Measurements from ENCODE around the gene SRBD1. TPM values are rescaled to one million over a fixed set of nuclear protein-coding genes. Genes with fewer than 3 reads are reported as not detected.

Gene SRBD1
- total and polyA plus RNA-seq, 2 of the 8 experiments (the other 6 are each of a cell fraction or from before 2014, with no cell fraction given): 4.6 to 20.0 TPM

DNA sequence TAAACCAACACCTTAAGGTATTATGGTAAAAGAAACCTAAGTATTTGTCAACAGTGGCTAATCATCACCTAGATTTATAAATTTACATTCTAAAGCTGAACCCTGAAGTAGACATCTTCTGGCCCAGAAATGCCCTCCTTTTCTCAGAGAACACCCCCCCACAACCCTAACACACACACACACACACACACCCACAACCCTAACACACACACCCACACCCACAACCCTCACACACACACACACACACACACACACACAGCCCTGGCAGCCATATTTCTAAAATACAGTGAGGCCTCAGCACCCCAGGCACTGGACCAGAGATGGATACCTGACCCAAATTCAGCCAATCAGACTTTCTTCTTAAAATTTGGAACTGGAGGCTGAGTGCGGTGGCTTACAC is 14.3 kb downstream of the SRBD1 start:
- Histone ChIP-seq H2BK15ac (ENCODE audit: low read length) (no peak overlapping the region), H4K91ac (replicated peaks; ENCODE audit: insufficient read length, low read length) (no peak overlapping the region), H2AFZ (ENCODE audit: low read length) (no peak overlapping the region), H2BK120ac (replicated peaks; ENCODE audit: low read depth, low read length) (no peak overlapping the region), H2AK5ac (ENCODE audit: low read depth, low read length) (no peak overlapping the region), H2BK12ac (ENCODE audit: low read depth, low read length) (no peak overlapping the region), H3K27ac (ENCODE audit: low read depth, low read length) (no peak overlapping the region), H3K4me1 (replicated peaks in 1 of 4; ENCODE audit: control insufficient read depth in 3 of 4, insufficient read depth in 4 of 4, low read length in 3 of 4) (no peaks in the 10 kb centered on the region), H3K9me3 (ENCODE audit: insufficient read depth in 2 of 2, low read depth in 1 of 2, low read length in 1 of 2) (no peaks in the 10 kb centered on the region), H3K4ac (replicated peaks; ENCODE audit: insufficient read length, low read depth, low read length) (no peak overlapping the region), H2BK20ac (ENCODE audit: low read length) (no peak overlapping the region), H4K8ac (ENCODE audit: extremely low read depth, insufficient read depth, low read length) (no peak overlapping the region), H3K23me2 (ENCODE audit: low read depth, low read length) (peaks cover 2% of the 10 kb centered on the region; the same call in 1 of the 2 replicates), H3K79me2 (ENCODE audit: control insufficient read depth in 1 of 2, insufficient read depth in 2 of 2, low read length in 2 of 2) (peaks cover 0 to 20% of the 10 kb centered on the region in 2 experiments; a peak in 2 of 4 replicates), H3K79me1 (ENCODE audit: low read depth, low read length) (no peaks in the 10 kb centered on the region), H3K14ac (ENCODE audit: insufficient read length) (no peak overlapping the region), H3K18ac (ENCODE audit: extremely low read depth, low read length) (no peak overlapping the region), H3K56ac (replicated peaks; ENCODE audit: insufficient read length, low read depth, low read length) (no peak overlapping the region), H4K20me1 (replicated peaks in 1 of 2; ENCODE audit: control insufficient read depth in 1 of 2, insufficient read depth in 2 of 2, low read length in 2 of 2) (peaks cover 0 to 6% of the 10 kb centered on the region in 2 experiments), H3K36me3 (ENCODE audit: control insufficient read depth in 2 of 4, insufficient read depth in 4 of 4, low read length in 3 of 4) (peaks cover 6 to 48% (median 29%) of the 10 kb centered on the region in 4 experiments), H3K4me2 (ENCODE audit: insufficient read depth in 1 of 2, low read depth in 2 of 2, low read length in 2 of 2) (no peak overlapping the region), H3K23ac (ENCODE audit: insufficient read length) (no peak overlapping the region), H2BK5ac (ENCODE audit: low read depth, low read length) (no peak overlapping the region), H4K5ac (ENCODE audit: insufficient read length, low read depth, low read length) (no peak overlapping the region), H3K4me3 (ENCODE audit: extremely low read depth in 1 of 4, insufficient read depth in 2 of 4, low read depth in 3 of 4, low read length in 4 of 4) (no peak overlapping the region), H3K27me3 (replicated peaks in 1 of 4; ENCODE audit: control insufficient read depth in 3 of 4, extremely low read depth in 1 of 4, insufficient read depth in 3 of 4, low read length in 3 of 4) (no peaks in the 10 kb centered on the region), H3K9ac (replicated peaks in 1 of 4; ENCODE audit: extremely low read depth in 1 of 4, low read depth in 3 of 4, low read length in 3 of 4) (no peak overlapping the region)
- WGBS, 2 experiments (ENCODE audit: extremely low coverage in 1 of 2, insufficient coverage in 1 of 2, insufficient read length in 1 of 2, insufficient replicate concordance in 2 of 2, low coverage in 1 of 2, low lambda C conversion rate in 2 of 2, missing lambda C conversion rate in 1 of 2): 85% methylated on average over 1 of the region's 1 CpG; no CpG with 5 or more reads in 1 of the 2 experiments
- ChIA-PET CTCF (ENCODE audit: partially characterized antibody) (interaction anchor here (1.7 to 3.6 kb wide), 2 partner anchors 11 kb away, joined by 6 to 16 read pairs; no protein-coding TSS in a partner anchor), POLR2A (ENCODE audit: partially characterized antibody) (no interaction called here)
- DNase-seq (ENCODE audit: low read depth in 1 of 2, low spot score in 2 of 2) (no peak), FAIRE-seq (no peak)
- TF ChIP-seq RBBP5 (IDR thresholded peaks at IDR 0.05; ENCODE audit: borderline replicate concordance, low read depth, low read length): no peak
- TF ChIP-seq, protein P1, sequence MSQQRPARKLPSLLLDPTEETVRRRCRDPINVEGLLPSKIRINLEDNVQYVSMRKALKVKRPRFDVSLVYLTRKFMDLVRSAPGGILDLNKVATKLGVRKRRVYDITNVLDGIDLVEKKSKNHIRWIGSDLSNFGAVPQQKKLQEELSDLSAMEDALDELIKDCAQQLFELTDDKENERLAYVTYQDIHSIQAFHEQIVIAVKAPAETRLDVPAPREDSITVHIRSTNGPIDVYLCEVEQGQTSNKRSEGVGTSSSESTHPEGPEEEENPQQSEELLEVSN (IDR thresholded peaks at IDR 0.05): no peak
- no peak for TF ChIP-seq KDM4A (IDR thresholded peaks at IDR 0.05; ENCODE audit: low read depth, low read length, severe bottlenecking)
- TF ChIP-seq HDAC6 (IDR thresholded peaks at IDR 0.05; ENCODE audit: low read depth, low read length): no peak
- no peak for TF ChIP-seq BCL11A (IDR thresholded peaks at IDR 0.05; ENCODE audit: low read depth in 2 of 2, low read length in 2 of 2)
- TF ChIP-seq CBX5 (IDR thresholded peaks at IDR 0.05; ENCODE audit: low read depth, low read length): no peak
- no peak for TF ChIP-seq TAF7 (optimal IDR thresholded peaks at IDR 0.05; ENCODE audit: borderline replicate concordance, low read depth, low read length)
- no peak for TF ChIP-seq SIX5 (IDR thresholded peaks at IDR 0.05; ENCODE audit: low read depth, low read length)
- TF ChIP-seq ATF2 (IDR thresholded peaks at IDR 0.05; ENCODE audit: low read length): no peak
- TF ChIP-seq, protein P2, sequence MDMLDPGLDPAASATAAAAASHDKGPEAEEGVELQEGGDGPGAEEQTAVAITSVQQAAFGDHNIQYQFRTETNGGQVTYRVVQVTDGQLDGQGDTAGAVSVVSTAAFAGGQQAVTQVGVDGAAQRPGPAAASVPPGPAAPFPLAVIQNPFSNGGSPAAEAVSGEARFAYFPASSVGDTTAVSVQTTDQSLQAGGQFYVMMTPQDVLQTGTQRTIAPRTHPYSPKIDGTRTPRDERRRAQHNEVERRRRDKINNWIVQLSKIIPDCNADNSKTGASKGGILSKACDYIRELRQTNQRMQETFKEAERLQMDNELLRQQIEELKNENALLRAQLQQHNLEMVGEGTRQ (IDR thresholded peaks at IDR 0.05; ENCODE audit: low read length): no peak
- no peak for TF ChIP-seq TAF1 (IDR thresholded peaks at IDR 0.05; ENCODE audit: low read depth, low read length)

Measured in H1 (cell line).